DMS53 treated with DMSO at 0.1 percent for 48 hours (cell line): ENCODE measurements around the gene PROCA1.
"Not testable (repeated sequence)": the region's sequence is repeated elsewhere in the genome, so short reads cannot be mapped to it uniquely, and the experiment has no call there.

ENCODE experiments used
- DNase-seq: peaks from one replicate; lab custom pipeline; 2025; ENCODE audit not compliant: unreplicated experiment; lab: John Stamatoyannopoulos, UW

PROCA1 gene

DNA sequence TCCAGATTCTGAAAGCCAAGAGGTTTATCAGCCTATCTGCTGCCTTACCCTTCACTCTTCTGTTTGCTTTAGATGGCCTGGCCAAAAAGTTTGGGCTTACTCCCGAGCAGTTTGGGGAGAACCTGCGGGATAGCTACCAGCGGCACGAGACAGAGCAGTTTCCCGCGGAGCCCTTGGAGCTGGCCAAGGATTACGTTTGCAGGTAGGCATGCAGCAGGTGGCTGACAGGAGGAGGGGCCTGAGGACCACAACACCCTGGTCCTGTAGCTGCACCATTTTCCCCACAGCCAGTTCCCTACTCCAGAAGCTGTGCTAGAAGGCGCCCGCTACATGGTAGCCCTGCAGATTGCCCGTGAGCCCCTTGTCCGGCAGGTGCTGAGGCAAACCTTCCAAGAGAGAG lies 29.0 kb downstream of the PROCA1 start:
- DNase-seq, result no peak

DNA sequence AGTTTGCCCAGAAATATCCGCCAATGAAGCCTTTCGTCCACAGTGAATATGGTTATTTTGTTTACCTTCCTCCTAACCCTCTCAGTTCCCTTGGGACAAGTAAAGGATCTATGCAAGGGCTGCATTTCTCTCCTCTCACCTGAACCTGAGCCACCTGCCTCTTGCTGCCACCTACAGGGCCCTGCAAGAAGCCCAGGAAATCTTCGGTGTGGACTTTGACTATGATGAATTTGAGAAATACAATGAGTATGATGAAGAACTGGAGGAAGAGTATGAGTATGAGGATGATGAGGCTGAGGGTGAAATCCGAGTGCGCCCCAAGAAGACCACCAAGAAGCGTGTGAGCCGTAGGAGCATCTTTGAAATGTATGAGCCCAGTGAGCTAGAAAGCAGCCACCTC lies 35.7 kb downstream of the PROCA1 start:
- no peak for DNase-seq

DNA sequence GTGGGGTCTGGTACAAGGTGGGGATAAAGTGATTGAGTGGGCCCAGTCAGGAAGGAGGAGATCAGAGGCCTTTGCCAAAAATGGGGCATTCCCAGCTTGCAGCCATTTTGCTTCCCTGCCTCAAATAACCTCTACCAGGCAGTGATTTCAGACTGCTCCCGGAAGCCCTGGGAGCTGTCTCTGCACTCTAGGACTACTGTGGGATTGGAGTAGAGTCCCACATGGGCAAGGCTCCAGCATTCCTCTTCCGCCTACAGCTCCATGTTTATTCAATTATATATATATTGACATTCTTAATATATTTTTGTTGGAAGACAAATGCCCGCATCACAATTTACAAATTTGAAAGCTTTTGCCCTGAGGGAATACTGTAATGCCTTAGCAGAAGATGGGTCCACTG lies 36.2 kb downstream of the PROCA1 start:
- no peak for DNase-seq

DNA sequence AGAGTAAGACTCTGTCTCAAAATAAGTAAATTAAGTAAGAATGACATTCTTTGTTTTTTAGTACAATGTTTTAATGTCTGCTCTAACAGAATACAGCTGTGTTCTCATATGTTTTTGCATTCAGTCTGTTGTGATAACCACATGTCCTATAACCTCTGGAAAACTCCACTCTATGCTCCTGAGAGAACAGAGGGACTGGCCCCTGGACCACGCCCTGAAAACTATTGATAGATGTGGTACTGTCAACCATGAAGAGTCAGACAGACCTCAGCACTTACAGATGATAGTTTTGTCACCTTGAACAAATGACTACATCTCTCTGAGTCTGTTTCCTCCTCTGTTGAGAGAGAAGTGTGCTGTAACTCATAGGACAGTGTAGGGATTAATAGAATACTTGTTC lies 41.8 kb downstream of the PROCA1 start:
- no peak for DNase-seq

DNA sequence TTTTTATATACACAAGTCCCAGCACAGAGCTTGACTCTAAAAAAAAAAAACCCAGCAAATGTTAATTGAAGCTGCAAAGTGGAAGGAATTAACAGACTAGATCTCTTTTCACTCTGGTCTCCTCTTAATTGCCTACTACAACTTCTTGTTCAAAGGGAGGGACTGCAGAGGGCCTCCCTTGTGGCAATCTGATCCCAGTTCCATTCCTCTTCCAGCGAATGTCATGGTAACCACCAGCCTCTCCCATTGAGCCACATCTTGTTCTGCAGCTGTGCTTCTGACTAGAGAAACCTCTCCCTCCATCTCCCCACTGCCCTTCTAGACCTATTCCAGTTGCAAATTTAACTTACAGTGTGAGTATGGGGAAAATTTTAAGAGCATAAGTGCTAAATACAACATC lies 43.8 kb downstream of the PROCA1 start:
- DNase-seq, result no peak

DNA sequence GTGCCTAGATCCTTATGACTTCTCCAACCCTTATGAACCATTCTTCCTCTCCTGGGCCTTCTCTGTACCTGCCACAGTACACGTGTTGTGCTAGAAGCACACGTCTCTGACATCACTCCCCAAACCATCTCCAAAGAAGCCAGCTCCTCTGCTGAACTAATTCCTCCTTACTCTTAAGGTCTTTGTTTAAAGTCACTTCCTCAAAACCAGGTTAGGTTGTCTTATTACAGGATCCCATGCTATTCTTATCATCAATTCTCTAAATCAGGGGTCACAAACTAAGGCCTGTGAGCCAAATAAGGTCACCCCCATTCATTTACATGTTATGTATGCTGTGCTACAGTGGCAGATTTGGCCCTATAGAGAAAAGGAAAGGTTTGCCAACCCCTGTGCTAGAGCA lies 45.7 kb downstream of the PROCA1 start:
- no peak for DNase-seq

DNA sequence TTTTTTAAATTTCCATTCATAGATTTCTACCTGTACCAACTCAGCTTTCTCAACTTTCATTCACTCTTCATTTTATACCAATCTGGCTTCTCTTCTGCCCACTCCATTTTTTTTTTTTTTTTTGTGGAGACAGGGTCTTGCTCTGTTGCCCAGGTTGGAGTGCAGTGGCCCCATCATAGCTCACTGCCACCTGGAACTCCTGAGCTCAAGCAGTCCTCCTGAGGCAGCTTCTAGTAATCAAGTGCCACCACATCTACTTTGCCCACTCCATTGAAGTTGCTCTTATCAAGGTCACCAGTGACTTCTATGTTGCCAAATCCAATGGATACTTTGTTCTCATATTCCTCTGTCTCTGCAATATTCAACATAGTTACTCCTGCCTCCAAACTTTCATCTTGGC lies 48.0 kb downstream of the PROCA1 start:
- no peak for DNase-seq

DNA sequence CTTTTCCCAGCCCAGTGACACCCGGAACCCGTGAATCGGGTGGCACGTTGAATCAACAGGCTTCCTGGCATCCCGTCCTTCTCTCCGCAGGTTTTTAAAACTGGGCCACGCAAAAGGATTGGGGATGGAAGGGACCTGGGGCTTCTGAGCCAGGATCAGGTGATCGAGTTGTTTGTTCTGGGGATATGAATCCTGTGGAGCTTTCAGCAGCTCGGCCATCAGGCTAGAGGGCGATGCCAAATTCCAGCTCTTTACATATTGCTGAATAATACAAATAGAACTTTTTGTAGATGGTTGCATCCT lies 49.2 kb downstream of the PROCA1 start:
- no peak for DNase-seq

DNA sequence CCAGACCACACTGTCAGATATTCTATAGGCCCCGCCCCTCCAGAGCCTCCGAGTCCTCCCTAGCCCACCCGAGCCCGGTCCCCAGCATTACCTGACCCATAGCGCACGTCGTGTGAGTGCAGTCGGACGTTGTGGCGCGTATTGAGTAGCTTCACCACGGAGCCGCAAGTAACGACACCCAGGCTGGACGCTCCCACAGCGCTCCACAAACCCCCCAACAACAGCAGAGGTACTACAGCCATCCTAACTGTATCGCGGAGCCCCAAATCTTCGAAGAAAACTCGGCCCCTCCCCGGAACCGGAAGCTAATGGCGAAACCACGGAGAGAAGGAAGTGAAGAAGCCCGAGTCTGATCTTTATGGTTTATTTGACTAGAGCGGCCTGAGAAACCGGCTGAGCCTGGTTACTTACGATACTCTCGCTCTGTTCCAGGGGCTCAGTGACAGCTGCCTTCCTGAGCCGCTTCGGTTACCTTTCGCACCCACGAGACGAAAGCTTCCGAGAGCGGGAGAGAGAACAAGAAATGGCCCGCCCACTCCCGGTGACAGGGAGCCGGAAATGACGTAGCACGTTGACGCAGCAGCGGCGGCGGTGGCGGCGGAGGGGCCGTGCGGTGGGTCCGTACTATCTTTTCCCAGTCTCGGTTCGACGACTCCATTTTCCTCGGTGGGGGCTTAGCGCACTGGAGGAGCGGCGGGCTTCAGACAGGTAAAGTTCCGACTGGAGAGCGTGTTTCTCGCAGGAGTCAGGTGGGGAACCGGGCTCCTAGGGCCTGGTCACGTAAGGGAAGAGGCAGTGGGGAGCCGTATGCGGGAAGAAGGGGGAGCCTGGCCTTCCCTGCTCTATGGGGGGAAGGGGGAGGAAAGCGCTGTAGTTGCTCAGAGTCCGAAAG lies 49.8 kb downstream of the PROCA1 start, which contains the start of the genes SDF2 and SUPT6H:
Gene SDF2, minus strand, starts transcription at position 272 of the 892 bp plus-strand sequence. Its CDS starts 30 bp downstream, at position 242.
Gene SUPT6H, plus strand, starts transcription at position 571 of the 892 bp plus-strand sequence. CDS start 11,197 bp downstream, outside the sequence.
- peak; percentile 70 for DNase-seq

DNA sequence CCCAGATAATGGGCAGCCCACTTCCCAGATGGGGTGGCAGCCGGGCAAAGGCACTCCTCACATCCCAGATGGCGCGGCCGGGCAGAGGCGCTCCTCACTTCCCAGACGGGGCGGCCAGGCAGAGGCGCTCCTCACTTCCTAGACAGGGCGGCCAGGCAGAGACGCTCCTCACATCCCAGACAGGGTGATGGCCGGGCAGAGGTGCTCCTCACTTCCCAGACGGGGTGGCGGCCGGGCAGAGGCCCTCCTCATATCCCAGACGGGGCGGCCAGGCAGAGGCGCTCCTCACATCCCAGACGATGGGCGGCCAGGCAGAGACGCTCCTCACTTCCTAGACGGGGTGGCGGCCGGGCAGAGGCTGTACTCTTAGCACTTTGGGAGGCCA lies 52.2 kb downstream of the PROCA1 start:
- not testable (repeated sequence) for DNase-seq

DNA sequence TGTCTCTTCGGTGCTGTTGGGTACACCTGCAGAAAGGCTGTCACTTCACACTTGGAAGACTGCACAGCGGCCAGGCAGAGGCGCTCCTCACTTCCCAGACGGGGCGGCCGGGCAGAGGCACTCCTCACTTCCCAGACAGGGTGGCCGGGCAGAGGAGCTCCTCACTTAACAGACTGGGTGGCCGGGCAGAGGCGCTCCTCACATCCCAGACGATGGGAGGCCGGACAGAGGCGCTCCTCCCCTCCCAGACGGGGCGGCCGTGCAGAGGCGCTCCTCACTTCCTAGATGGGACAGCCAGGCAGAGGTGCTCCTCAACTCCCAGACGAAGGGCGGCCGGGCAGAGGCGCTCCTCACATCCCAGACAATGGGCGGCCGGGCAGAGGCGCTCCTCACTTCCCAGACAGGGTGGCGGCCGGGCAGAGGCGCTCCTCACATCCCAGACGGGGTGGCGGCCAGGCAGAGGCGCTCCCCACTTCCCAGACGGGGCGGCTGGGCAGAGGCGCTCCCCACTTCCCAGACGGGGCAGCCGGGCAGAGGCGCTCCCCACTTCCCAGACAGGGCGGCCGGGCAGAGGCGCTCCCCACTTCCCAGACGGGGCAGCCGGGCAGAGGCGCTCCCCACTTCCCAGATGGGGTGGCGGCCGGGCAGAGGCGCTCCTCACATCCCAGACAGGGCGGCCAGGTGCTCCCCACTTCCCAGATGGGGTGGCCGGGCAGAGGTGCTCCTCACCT lies 52.8 kb downstream of the PROCA1 start:
- not testable (repeated sequence) for DNase-seq

DNA sequence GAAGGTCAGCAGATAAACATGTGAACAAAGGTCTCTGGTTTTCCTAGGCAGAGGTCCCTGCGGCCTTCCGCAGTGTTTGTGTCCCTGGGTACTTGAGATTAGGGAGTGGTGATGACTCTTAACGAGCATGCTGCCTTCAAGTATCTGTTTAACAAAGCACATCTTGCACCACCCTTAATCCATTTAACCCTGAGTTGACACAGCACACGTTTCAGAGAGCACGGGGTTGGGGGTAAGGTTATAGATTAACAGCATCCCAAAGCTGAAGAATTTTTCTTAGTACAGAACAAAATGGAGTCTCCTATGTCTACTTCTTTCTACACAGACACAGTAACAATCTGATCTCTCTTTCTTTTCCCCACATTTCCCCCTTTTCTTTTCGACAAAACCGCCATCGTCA lies 53.3 kb downstream of the PROCA1 start:
- not testable (repeated sequence) for DNase-seq

DNA sequence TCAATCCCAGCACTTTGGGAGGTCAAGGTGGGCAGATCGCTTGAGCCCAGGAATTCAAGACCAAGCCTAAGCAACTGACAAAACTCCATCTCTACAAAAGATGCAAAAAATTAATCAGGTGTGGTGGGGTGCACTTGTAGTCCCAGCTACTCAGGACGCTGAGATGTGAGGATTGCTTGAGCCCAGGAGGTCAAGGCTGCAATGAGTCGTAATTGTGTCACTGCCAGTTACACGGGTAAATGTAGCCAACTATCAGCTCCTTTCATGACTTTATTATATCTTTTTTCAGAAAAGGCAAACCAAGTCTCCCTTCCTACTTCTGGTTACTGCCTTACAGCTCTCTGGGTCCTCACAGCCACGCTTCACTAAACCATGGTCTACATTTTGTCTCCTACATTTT lies 53.9 kb downstream of the PROCA1 start:
- DNase-seq, result no peak

DNA sequence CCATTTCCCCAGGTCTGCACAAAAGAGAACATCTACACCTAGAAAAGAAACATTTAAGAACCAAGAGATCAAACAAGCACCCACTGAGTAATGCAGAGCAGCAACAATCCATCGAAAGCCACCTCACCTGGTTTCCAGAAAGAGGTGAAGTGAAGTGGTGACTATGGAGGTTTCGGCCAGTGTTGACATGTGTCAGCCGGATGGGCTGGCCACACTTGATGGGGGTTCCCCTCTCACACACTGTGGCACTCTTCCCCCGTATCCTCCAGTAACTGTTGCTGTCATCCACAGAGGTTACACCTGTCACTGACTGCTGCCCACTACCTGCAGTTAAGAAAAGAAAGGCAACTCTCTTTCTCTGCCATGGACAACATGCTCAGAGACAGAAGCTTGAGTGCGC lies 56.5 kb downstream of the PROCA1 start:
- DNase-seq, result no peak
